OCI-LY7 (cell line): ENCODE results near the gene MEGF6. TPM values are rescaled to one million over a fixed set of nuclear protein-coding genes. Genes with fewer than 3 reads are reported as not detected.

Experiments
- BruUV-seq: library from RNA; stranded (reverse); fragments of 400-500 nt; replicated peaks from 2 replicates; lab custom pipeline; 2021; lab: Mats Ljungman, UMichigan
- CTCF ChIA-PET: fragments of 300-600 bp; sonication (Branson Sonifier 250); formaldehyde crosslinking; loops from one replicate; lab custom pipeline; 2022; ENCODE audit warnings: antibody characterized with exemption; ENCODE audit not compliant: unreplicated experiment; lab: Charles Lee
- POLR2A ChIA-PET: fragments of 300-600 bp; sonication (Branson Sonifier 250); formaldehyde crosslinking; loops from one replicate; lab custom pipeline; 2022; ENCODE audit warnings: antibody characterized with exemption; lab: Charles Lee
- DNase-seq: peaks from one replicate; pipeline ENCODE4 v3.0.0-alpha.2; 2015; ENCODE audit warnings: low spot score
- H2AFZ ChIP-seq: fragments of 200-600 bp; sonication (generic), shearing (Covaris generic); 2 replicates; pipeline ENCODE4 v1.6.1; 2014; ENCODE audit warnings: mild to moderate bottlenecking, antibody characterized with exemption, low read length, moderate library complexity
- H3K27ac ChIP-seq: fragments of 200-600 bp; sonication (generic); 2 replicates; pipeline ENCODE4 v1.5.1; 2014; ENCODE audit warnings: mixed run types, low read depth, mild to moderate bottlenecking, moderate library complexity, low read length, inconsistent platforms; ENCODE audit not compliant: poor library complexity, severe bottlenecking
- H3K36me3 ChIP-seq: fragments of 200-600 bp; sonication (generic); 2 replicates; pipeline ENCODE4 v1.6.1; 2014; ENCODE audit warnings: mild to moderate bottlenecking, antibody characterized with exemption, low read length, moderate library complexity, mixed read lengths; ENCODE audit not compliant: insufficient read depth
- H3K4me1 ChIP-seq: fragments of 200-600 bp; sonication (generic); 2 replicates; pipeline ENCODE4 v1.5.1; 2014; ENCODE audit warnings: mild to moderate bottlenecking, low read length; ENCODE audit not compliant: insufficient read depth, poor library complexity, severe bottlenecking
- H3K4me2 ChIP-seq: fragments of 200-600 bp; sonication (generic); 2 replicates; pipeline ENCODE4 v1.6.1; 2014; ENCODE audit warnings: mild to moderate bottlenecking, low read length
- H3K4me3 ChIP-seq: fragments of 200-600 bp; sonication (generic); 2 replicates; pipeline ENCODE4 v1.5.1; 2014; ENCODE audit warnings: mild to moderate bottlenecking, low read depth, low read length; ENCODE audit not compliant: poor library complexity, severe bottlenecking
- H3K79me2 ChIP-seq: fragments of 200-600 bp; sonication (generic); 2 replicates; pipeline ENCODE4 v1.6.1; 2016; ENCODE audit warnings: low read depth, mild to moderate bottlenecking, low read length, moderate library complexity, mixed read lengths; ENCODE audit not compliant: insufficient read depth
- H3K9me2 ChIP-seq: fragments of 200-600 bp; sonication (generic); 2 replicates; pipeline ENCODE4 v1.6.1; 2016; ENCODE audit warnings: mild to moderate bottlenecking, low read length, mixed read lengths; ENCODE audit not compliant: insufficient read depth
- H3K9me3 ChIP-seq: fragments of 200-600 bp; sonication (generic); 2 replicates; pipeline ENCODE4 v1.6.1; 2014; ENCODE audit warnings: mild to moderate bottlenecking, mixed run types, low read length, mixed read lengths
- H4K20me1 ChIP-seq: fragments of 200-600 bp; sonication (generic); 2 replicates; pipeline ENCODE4 v1.6.1; 2014; ENCODE audit warnings: mild to moderate bottlenecking, antibody characterized with exemption, low read length, moderate library complexity, mixed read lengths; ENCODE audit not compliant: insufficient read depth
- CTCF ChIP-seq: fragments of 200-600 bp; sonication (generic); conservative IDR thresholded peaks from 2 replicates; pipeline ENCODE4 v1.5.1; 2014; ENCODE audit warnings: mild to moderate bottlenecking, antibody characterized with exemption, low read length, moderate library complexity, mixed read lengths
- EZH2phosphoT487 ChIP-seq: fragments of 200-600 bp; sonication (generic); IDR thresholded peaks from 2 replicates; pipeline ENCODE4 v1.6.1; 2018; ENCODE audit warnings: low read depth, borderline replicate concordance, mild to moderate bottlenecking, mixed run types, antibody characterized with exemption, low read length, moderate library complexity, mixed read lengths
- intact Hi-C: fragments of 100-400 bp; cut with micrococcal nuclease; formaldehyde crosslinking; loops from one replicate; pipeline ENCODE4 v1.10.0; 2022; ENCODE audit not compliant: unreplicated experiment
- total RNA-seq, 2 experiments: library from RNA; depleted of rRNA in 1 of 2; stranded (reverse); fragments of >200 nt in 1 of 2; shearing (Covaris generic) in 1 of 2; gene quantifications; 2 replicates each; pipeline ENCODE4 v1.2.3, GENCODE V29; 2014 to 2022

Gene MEGF6
- total RNA-seq, 2 experiments from 2014 or later: 0.15 to 0.32 TPM

GRCh38 chr1:3626025-3626424 lies 14.7 kb upstream of the MEGF6 start:
- POLR2A ChIA-PET: no interaction called here
- peak overlapping the region; percentile 88 for H3K4me3 ChIP-seq
- TF ChIP-seq CTCF: no peak
- TF ChIP-seq EZH2phosphoT487: no peak
- H3K79me2 ChIP-seq: no peaks in the 10 kb centered on the region
- H3K36me3 ChIP-seq: peaks cover 21% of the 10 kb centered on the region
- no peaks in the 10 kb centered on the region for H3K9me3 ChIP-seq
- peaks cover 16% of the 10 kb centered on the region for H3K4me1 ChIP-seq
- no TSS peak for BruUV-seq
- CTCF ChIA-PET: no interaction called here
- peak overlapping the region; percentile 97 for H3K4me2 ChIP-seq
- intact Hi-C loops: no loop called here
- H3K9me2 ChIP-seq: no peaks in the 10 kb centered on the region
- no peak for DNase-seq
- no peak overlapping the region for H3K27ac ChIP-seq
- no peaks in the 10 kb centered on the region for H4K20me1 ChIP-seq
- H2AFZ ChIP-seq: no peak overlapping the region

GRCh38 chr1:3625151-3625907 lies 14.0 kb upstream of the MEGF6 start:
- H3K9me3 ChIP-seq: no peaks in the 10 kb centered on the region
- no peak overlapping the region for H3K27ac ChIP-seq
- H3K36me3 ChIP-seq: peaks cover 21% of the 10 kb centered on the region
- H2AFZ ChIP-seq: no peak overlapping the region
- TF ChIP-seq CTCF (no peak), EZH2phosphoT487 (no peak)
- no peaks in the 10 kb centered on the region for H3K9me2 ChIP-seq
- ChIA-PET POLR2A (no interaction called here), CTCF (interaction anchor here (0.6 kb wide), 1 partner anchor 173 kb away, joined by 3 read pairs; no protein-coding TSS in a partner anchor)
- peak overlapping the region; percentile 88 for H3K4me3 ChIP-seq
- BruUV-seq: no TSS peak
- peak overlapping the region; percentile 97 for H3K4me2 ChIP-seq
- H4K20me1 ChIP-seq: no peaks in the 10 kb centered on the region
- no peak for DNase-seq
- peaks cover 16% of the 10 kb centered on the region for H3K4me1 ChIP-seq
- H3K79me2 ChIP-seq: no peaks in the 10 kb centered on the region
- intact Hi-C loops: no loop called here
